Measurements from ENCODE around the gene RAB27A.

- TF ChIP-seq CTCF (IDR thresholded peaks at IDR 0.05; ENCODE audit: control extremely low read depth in 1 of 3, insufficient read depth in 1 of 3, low read depth in 1 of 3, low read length in 3 of 3) (no peak), POLR2A (IDR thresholded peaks at IDR 0.05; ENCODE audit: control extremely low read depth in 1 of 2, low read depth in 2 of 2, low read length in 2 of 2) (no peak), CBX5 (IDR thresholded peaks at IDR 0.05; ENCODE audit: low read depth, low read length) (no peak), SP1 (IDR thresholded peaks at IDR 0.05; ENCODE audit: low read depth, low read length) (no peak), BCL11A (IDR thresholded peaks at IDR 0.05; ENCODE audit: low read depth in 2 of 2, low read length in 2 of 2) (no peak), EGR1 (IDR thresholded peaks at IDR 0.05; ENCODE audit: borderline replicate concordance, low read depth, low read length) (no peak), RFX5 (IDR thresholded peaks at IDR 0.05; ENCODE audit: borderline replicate concordance, low read depth, low read length) (no peak)
These were observed 69.0 kb downstream of the RAB27A start for GRCh38 chr15:55220606-55221005.
